Nephron (organoid): ENCODE measurements around the gene JADE3.
"Not testable (repeated sequence)": the region's sequence is repeated elsewhere in the genome, so short reads cannot be mapped to it uniquely, and the experiment has no call there.

Experiments used
- H3K27ac Mint-ChIP-seq, 3 experiments: 2 replicates each; pipeline ENCODE4 v1.8.0; 2020; ENCODE audit warnings: mixed read lengths in 3 of 3, mild to moderate bottlenecking in 2 of 3, moderate library complexity in 1 of 3
- H3K27me3 Mint-ChIP-seq: 2 replicates; pipeline ENCODE4 v1.8.0; 2021; ENCODE audit warnings: low read depth, mild to moderate bottlenecking, moderate library complexity, mixed read lengths
- H3K36me3 Mint-ChIP-seq: 2 replicates; pipeline ENCODE4 v1.8.0; 2020; ENCODE audit warnings: low read depth, mixed read lengths
- H3K4me1 Mint-ChIP-seq: 2 replicates; pipeline ENCODE4 v1.8.0; 2020; ENCODE audit warnings: mixed read lengths
- H3K4me3 Mint-ChIP-seq, 3 experiments: 2 replicates each; pipeline ENCODE4 v1.8.0; 2020; ENCODE audit warnings: mild to moderate bottlenecking in 3 of 3, mixed read lengths in 3 of 3, moderate library complexity in 2 of 3
- H3K9me3 Mint-ChIP-seq: 2 replicates; pipeline ENCODE4 v1.8.0; 2020; ENCODE audit warnings: mixed read lengths
- TF ChIP-seq, protein P1 (sequence below), 3 experiments: fragments of 200-600 bp; sonication (generic); IDR thresholded peaks; one replicate each; pipeline ENCODE4 v1.5.0; 2021; ENCODE audit warnings: antibody characterized with exemption in 3 of 3; ENCODE audit not compliant: unreplicated experiment in 3 of 3

Gene JADE3

GRCh38 chrX:46938589-46938988, 26.4 kb downstream of the JADE3 start:
- no peak overlapping the region for H3K27ac Mint-ChIP-seq
- H3K27me3 Mint-ChIP-seq = no peaks in the 10 kb centered on the region
- H3K36me3 Mint-ChIP-seq = peaks cover 8% of the 10 kb centered on the region
- H3K4me1 Mint-ChIP-seq = no peaks in the 10 kb centered on the region
- TF ChIP-seq, protein P1, sequence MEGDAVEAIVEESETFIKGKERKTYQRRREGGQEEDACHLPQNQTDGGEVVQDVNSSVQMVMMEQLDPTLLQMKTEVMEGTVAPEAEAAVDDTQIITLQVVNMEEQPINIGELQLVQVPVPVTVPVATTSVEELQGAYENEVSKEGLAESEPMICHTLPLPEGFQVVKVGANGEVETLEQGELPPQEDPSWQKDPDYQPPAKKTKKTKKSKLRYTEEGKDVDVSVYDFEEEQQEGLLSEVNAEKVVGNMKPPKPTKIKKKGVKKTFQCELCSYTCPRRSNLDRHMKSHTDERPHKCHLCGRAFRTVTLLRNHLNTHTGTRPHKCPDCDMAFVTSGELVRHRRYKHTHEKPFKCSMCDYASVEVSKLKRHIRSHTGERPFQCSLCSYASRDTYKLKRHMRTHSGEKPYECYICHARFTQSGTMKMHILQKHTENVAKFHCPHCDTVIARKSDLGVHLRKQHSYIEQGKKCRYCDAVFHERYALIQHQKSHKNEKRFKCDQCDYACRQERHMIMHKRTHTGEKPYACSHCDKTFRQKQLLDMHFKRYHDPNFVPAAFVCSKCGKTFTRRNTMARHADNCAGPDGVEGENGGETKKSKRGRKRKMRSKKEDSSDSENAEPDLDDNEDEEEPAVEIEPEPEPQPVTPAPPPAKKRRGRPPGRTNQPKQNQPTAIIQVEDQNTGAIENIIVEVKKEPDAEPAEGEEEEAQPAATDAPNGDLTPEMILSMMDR (IDR thresholded peaks at IDR 0.05; ENCODE audit: unreplicated experiment in 3 of 3) = no peak
- peaks cover 36% of the 10 kb centered on the region for H3K9me3 Mint-ChIP-seq
- no peak overlapping the region for H3K4me3 Mint-ChIP-seq

- Mint-ChIP-seq H3K4me1 (no peaks in the 10 kb centered on the region), H3K36me3 (peaks cover 9% of the 10 kb centered on the region), H3K27me3 (no peaks in the 10 kb centered on the region), H3K9me3 (peaks cover 46% of the 10 kb centered on the region), H3K27ac (no peak overlapping the region), H3K4me3 (no peak overlapping the region)
- TF ChIP-seq, protein P1 (IDR thresholded peaks at IDR 0.05; ENCODE audit: unreplicated experiment in 3 of 3) = no peak
Measured at GRCh38 chrX:46941341-46941740, 29.1 kb downstream of the JADE3 start.

GRCh38 chrX:46953137-46953527, 40.9 kb downstream of the JADE3 start:
- no peak overlapping the region for H3K4me3 Mint-ChIP-seq
- peaks cover 3% of the 10 kb centered on the region for H3K9me3 Mint-ChIP-seq
- no peaks in the 10 kb centered on the region for H3K27me3 Mint-ChIP-seq
- peaks cover 3% of the 10 kb centered on the region for H3K36me3 Mint-ChIP-seq
- peaks cover 15% of the 10 kb centered on the region for H3K4me1 Mint-ChIP-seq
- TF ChIP-seq, protein P1 (IDR thresholded peaks at IDR 0.05; ENCODE audit: unreplicated experiment in 3 of 3) = no peak
- peak overlapping the region; percentile 77 to 92 (median 78) for H3K27ac Mint-ChIP-seq

DNA sequence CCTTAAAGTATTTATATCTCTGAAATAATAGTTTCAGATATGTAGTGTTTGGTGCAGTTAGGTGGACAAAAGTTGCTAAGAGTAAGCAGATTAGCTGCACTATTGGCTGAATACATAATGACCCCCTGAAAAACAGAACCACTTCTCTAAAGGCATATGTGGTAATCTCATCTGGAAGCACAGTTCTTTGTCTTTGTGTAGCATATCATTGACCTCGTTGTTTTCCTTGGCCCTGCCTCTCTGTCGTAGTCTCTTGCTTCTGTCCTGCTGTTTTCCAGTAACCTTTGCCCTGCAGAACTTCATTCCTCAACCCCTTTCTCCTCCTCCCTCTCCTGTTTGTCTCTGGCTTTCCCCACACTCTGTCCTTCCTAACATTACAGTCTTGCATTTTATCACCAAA, 41.4 kb downstream of the JADE3 start:
- peaks cover 15% of the 10 kb centered on the region for H3K4me1 Mint-ChIP-seq
- no peaks in the 10 kb centered on the region for H3K27me3 Mint-ChIP-seq
- peaks cover 3% of the 10 kb centered on the region for H3K36me3 Mint-ChIP-seq
- TF ChIP-seq, protein P1 (IDR thresholded peaks at IDR 0.05; ENCODE audit: unreplicated experiment in 3 of 3) = no peak
- no peak overlapping the region for H3K4me3 Mint-ChIP-seq
- H3K27ac Mint-ChIP-seq = peak overlapping the region; percentile 77 to 92 (median 78)
- peaks cover 3% of the 10 kb centered on the region for H3K9me3 Mint-ChIP-seq

DNA sequence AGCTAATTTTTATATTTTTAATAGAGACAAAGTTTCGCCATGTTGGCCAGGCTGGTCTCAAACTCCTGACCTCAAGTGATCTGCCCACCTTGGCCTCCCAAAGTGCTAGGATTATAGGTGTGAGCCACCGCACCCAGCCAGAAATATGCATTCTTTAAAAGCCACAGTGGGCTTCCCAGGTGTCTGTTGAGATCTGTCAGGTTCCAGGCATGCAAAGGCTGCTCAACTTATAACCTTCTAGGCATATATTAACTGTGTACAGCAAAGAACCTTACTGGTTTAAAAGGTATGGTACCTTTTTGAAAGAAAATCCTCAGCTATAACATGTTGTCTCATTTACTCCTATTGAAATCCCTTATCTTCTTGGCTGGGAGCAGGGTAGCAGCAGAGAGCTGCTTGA, 42.5 kb downstream of the JADE3 start:
- peaks cover 3% of the 10 kb centered on the region for H3K9me3 Mint-ChIP-seq
- peaks cover 3% of the 10 kb centered on the region for H3K36me3 Mint-ChIP-seq
- H3K27ac Mint-ChIP-seq = peak overlapping the region; percentile 49 to 77 (median 55)
- TF ChIP-seq, protein P1 (IDR thresholded peaks at IDR 0.05; ENCODE audit: unreplicated experiment in 3 of 3) = no peak
- no peaks in the 10 kb centered on the region for H3K27me3 Mint-ChIP-seq
- H3K4me3 Mint-ChIP-seq = no peak overlapping the region
- H3K4me1 Mint-ChIP-seq = peaks cover 15% of the 10 kb centered on the region

DNA sequence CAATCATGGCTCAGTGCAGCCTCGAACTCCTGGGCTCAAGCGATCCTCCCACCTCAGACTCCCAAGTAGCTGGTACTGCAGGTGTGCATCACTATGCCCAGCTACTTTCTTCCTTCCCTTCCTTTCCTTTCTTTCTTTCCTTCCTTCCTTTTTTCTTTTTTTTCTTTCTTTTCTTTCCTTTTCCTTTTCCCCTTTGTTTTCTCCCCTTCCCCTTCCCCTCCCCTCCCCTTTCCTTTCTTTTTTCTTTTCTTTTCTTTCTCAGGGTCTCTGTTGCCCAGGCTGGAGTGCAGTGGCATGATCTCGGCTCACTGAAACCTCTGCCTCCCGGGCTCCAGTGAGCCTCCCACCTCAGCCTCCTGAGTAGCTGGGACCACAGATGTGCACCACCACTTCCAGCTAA, 44.4 kb downstream of the JADE3 start:
- not testable (repeated sequence) for H3K9me3 Mint-ChIP-seq, H3K27ac Mint-ChIP-seq, H3K36me3 Mint-ChIP-seq, H3K27me3 Mint-ChIP-seq, H3K4me3 Mint-ChIP-seq
- H3K4me1 Mint-ChIP-seq = peaks cover 15% of the 10 kb centered on the region
